ENCODE measurements around the gene PTCSC3.

DNA sequence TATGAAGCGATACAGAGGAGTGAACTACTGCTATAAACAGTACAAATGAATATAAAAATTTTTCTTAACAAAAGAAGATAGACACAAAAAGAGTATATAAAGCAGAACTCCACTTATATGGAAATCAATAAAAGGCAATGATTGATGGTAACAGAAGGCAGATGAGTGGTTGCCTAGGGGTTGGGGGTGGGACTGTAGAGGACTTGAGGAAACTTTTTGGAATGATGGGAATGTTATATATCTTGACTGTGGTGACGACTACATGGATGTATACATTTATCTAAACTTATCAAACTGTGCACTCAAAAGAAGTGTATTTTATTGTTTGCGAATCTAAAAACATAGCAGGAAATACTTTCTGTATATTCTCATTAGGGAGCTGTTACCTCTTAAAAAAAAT lies 89.1 kb downstream of the PTCSC3 start:
- TF ChIP-seq, protein P1, sequence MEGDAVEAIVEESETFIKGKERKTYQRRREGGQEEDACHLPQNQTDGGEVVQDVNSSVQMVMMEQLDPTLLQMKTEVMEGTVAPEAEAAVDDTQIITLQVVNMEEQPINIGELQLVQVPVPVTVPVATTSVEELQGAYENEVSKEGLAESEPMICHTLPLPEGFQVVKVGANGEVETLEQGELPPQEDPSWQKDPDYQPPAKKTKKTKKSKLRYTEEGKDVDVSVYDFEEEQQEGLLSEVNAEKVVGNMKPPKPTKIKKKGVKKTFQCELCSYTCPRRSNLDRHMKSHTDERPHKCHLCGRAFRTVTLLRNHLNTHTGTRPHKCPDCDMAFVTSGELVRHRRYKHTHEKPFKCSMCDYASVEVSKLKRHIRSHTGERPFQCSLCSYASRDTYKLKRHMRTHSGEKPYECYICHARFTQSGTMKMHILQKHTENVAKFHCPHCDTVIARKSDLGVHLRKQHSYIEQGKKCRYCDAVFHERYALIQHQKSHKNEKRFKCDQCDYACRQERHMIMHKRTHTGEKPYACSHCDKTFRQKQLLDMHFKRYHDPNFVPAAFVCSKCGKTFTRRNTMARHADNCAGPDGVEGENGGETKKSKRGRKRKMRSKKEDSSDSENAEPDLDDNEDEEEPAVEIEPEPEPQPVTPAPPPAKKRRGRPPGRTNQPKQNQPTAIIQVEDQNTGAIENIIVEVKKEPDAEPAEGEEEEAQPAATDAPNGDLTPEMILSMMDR (conservative IDR thresholded peaks at IDR 0.05; ENCODE audit: low read depth, low read length), result no peak
- TF ChIP-seq EZH2 (IDR thresholded peaks at IDR 0.05; ENCODE audit: low read length, unreplicated experiment), result no peak
- no peak for TF ChIP-seq EZH2phosphoT487 (IDR thresholded peaks at IDR 0.05; ENCODE audit: borderline replicate concordance, low read length)
